HG03571 (cell line): ENCODE data around the gene ASCL3.
"Not testable (repeated sequence)": the region's sequence is repeated elsewhere in the genome, so short reads cannot be mapped to it uniquely, and the experiment has no call there.

Experiments
- ATAC-seq: cut with Tn5 transposase; IDR thresholded peaks from one replicate; pipeline ENCODE4 v1.9.1; 2021; ENCODE audit not compliant: unreplicated experiment

Gene ASCL3

DNA sequence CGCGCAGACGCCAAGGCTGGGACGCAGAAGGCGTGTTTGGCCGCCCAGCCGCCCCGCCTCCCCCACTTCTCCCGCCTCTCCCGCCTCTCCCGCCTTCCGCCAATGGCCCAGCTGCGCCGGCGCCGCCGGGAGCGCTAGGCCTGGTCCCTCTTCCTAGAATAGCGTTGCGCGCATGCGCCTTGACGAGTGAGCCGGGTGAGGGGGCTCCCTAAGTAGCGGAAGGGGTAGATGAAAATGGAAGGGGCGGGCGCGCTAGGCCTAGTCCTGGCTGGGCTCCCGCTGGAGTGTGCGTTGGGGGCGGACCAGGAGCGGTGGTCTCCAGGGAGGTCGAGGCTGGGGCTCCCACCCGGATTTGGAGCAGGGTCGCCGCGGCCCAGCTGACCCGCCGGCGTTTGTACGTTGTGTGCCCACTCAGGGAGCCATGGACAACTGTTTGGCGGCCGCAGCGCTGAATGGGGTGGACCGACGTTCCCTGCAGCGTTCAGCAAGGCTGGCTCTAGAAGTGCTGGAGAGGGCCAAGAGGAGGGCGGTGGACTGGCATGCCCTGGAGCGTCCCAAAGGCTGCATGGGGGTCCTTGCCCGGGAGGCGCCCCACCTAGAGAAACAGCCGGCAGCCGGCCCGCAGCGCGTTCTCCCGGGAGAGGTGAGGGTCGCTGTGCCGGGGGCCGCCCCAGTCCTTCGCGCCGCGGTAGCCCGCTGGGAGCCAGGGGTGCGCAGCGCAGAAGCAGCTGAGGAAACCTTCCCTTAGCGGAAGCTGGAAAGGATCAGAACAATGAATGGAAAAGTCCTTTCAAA is 31.6 kb downstream of the ASCL3 start, which contains the start of gene AKIP1:
Gene AKIP1, plus strand, starts transcription at position 161 of the 795 bp plus-strand sequence. Its CDS starts 261 bp downstream, at position 422.
- peak; percentile 62 for ATAC-seq

- no peak for ATAC-seq
Observed at GRCh38 chr11:8910649-8911026, 32.2 kb downstream of the ASCL3 start.

DNA sequence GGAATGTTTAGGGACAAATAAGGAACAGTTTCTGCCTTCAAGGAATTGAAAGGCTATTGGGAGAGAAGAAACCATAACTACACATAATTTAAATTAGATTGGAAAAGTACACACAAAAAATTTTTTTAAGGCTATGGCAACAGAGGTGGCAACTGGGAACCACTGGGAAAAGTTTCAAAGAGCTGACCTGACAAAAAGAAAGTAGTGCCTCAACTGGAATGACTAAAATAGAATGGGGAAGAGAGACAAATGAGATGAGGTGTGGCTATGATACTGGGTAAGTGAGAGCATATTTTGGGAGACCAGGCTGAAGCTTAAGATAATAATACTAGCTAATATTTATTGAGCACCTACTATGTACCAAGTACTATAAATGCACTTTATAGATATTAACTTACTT is 34.7 kb downstream of the ASCL3 start:
- no peak for ATAC-seq

- no peak for ATAC-seq
Observed at GRCh38 chr11:8907116-8907515, 35.7 kb downstream of the ASCL3 start.

DNA sequence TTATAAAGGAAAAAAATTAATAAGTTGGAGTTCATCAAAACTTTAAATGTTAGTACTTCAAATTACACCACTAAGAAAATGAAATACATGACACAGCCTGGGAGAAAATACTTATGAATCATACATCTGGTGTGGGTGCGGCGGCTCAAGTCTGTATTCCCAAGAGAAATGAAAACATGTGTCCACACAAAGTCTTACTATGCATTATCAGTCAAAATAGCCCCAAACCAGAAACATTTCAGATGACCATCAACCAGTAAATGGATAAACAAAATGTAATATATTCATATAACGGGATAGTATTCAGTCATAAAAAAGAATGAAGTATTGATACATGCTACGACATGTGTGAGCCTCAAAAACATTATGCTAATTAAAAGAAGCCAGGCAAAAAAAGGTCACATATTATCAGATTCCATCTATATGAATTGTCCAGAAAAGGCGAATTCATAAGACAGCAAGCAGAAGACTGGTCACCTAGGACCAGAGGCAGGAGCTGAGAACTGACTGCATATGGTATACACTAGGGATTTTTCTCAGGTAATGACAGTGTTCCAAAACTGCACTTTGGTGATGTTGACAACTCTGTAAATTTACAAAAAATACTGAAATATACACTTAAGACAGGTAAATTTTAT is 37.2 kb downstream of the ASCL3 start:
- ATAC-seq = no peak

GRCh38 chr11:8899119-8899753 is 43.6 kb downstream of the ASCL3 start:
- ATAC-seq = no peak

DNA sequence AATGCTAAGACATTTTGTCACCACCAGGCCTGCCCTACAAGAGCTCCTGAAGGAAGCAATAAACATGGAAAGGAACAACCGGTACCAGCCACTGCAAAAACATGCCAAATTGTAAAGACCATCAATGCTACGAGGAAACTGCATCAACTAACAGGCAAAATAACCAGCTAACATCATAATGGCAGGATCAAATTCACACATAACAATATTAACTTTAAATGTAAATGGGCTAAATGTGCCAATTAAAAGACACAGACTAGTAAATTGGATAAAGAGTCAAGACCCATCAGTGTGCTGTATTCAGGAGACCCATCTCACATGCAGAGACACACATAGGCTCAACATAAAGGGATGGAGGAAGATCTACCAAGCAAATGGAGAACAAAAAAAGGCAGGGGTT is 51.6 kb downstream of the ASCL3 start:
- ATAC-seq = not testable (repeated sequence)
